Astrocyte of the cerebellum (primary cell): ENCODE data around the gene NLGN1.
A peak's percentile ranks its signal among the peaks of the same experiment; 100 is the strongest.

Experiments
- DNase-seq: peaks from one replicate; pipeline ENCODE4 v3.0.0-alpha.2; 2011; ENCODE audit warnings: low read depth
- H3K4me3 ChIP-seq: 2 replicates; pipeline ENCODE4 v1.5.1; 2011; ENCODE audit warnings: mild to moderate bottlenecking, low read depth, low read length, moderate library complexity
- CTCF ChIP-seq: IDR thresholded peaks from 2 replicates; pipeline ENCODE4 v1.5.1; 2012; ENCODE audit warnings: low read length, low read depth, moderate library complexity, mild to moderate bottlenecking; ENCODE audit errors: missing control alignments
- in situ Hi-C: cut with HindIII; loops from 2 replicates; pipeline ENCODE4 v1.10.0; 2017; ENCODE audit warnings: low sequenced_read_pairs

NLGN1 gene

GRCh38 chr3:173395073-173395411, 2.5 kb upstream of the NLGN1 start:
- no peak for TF ChIP-seq CTCF
- H3K4me3 ChIP-seq = peak overlapping the region; percentile 77
- peak; percentile 29 for DNase-seq
- in situ Hi-C loops = no loop called here

GRCh38 chr3:173395412-173396181, 1.9 kb upstream of the NLGN1 start:
- DNase-seq = peak; percentile 59

GRCh38 chr3:173396191-173397041, 1.1 kb upstream of the NLGN1 start:
- no peak for DNase-seq
- no peak for TF ChIP-seq CTCF
- H3K4me3 ChIP-seq = peak overlapping the region; percentile 77
- in situ Hi-C loops = no loop called here

More at GRCh38 chr3:173395412-173396181, 1.9 kb upstream of the NLGN1 start:
- in situ Hi-C loops = no loop called here
- peak overlapping the region; percentile 77 for H3K4me3 ChIP-seq
- no peak for TF ChIP-seq CTCF

- no peak for TF ChIP-seq CTCF
- DNase-seq = peak; percentile 38
- H3K4me3 ChIP-seq = peak overlapping the region; percentile 77
- in situ Hi-C loops = no loop called here
Measured at GRCh38 chr3:173398111-173398479, 551 bp downstream of the NLGN1 start.

- in situ Hi-C loops = no loop called here
- no peak for TF ChIP-seq CTCF
- peak overlapping the region; percentile 77 for H3K4me3 ChIP-seq
- DNase-seq = no peak
Measured at GRCh38 chr3:173399044-173399443, 1.5 kb downstream of the NLGN1 start.

- TF ChIP-seq CTCF = no peak
- in situ Hi-C loops = no loop called here
- H3K4me3 ChIP-seq = no peak overlapping the region
- DNase-seq = no peak
Measured at GRCh38 chr3:173401369-173401768, 3.8 kb downstream of the NLGN1 start.
